ENCODE data around the gene VPS25.

The VPS25 gene

DNA sequence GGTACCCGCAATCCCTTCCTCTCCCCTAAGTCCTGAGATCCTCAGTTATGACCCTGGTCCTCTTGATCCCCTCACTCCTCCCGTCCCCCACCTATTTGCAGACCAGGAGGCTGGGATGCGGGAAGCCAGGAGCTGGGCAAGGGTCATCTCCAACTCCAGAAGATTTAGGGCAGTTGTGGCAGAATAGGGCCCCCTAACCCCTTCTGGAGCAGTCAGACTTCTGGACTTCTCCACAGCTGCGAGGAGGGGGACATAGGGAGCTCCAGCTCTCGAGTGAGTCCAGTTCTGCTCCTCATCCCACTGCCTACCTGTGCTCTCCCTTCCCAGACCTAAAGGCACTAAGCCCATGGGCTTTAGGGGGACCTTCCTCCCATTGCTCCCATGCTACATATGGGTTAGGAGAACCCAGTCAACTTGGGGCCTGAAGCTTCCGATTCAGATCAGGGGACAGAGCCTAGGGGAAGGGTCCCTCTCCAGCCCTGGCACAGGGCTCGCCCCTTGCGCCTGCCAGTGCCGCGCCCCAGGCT lies 8.5 kb downstream of the VPS25 start:
- Histone ChIP-seq H3K9ac (ENCODE audit: low read depth, low read length, poor library complexity) (no peak overlapping the region), H3K79me1 (ENCODE audit: low read depth, low read length) (no peaks in the 10 kb centered on the region), H2BK5ac (ENCODE audit: low read length) (no peak overlapping the region), H3K27me3 (ENCODE audit: control insufficient read depth in 3 of 3, insufficient read depth in 3 of 3, low read depth in 1 of 3, low read length in 3 of 3) (peaks cover 0 to 25% (median 8%) of the 10 kb centered on the region in 3 experiments), H4K8ac (ENCODE audit: low read depth, low read length) (no peak overlapping the region), H3K4me2 (ENCODE audit: insufficient read depth, low read length, poor library complexity, severe bottlenecking) (no peak overlapping the region), H3K9me3 (replicated peaks in 1 of 2; ENCODE audit: control insufficient read depth in 2 of 2, insufficient read depth in 1 of 2, low read depth in 1 of 2, low read length in 2 of 2) (no peaks in the 10 kb centered on the region), H3K4me3 (ENCODE audit: low read length in 2 of 2) (no peak overlapping the region), H2BK120ac (ENCODE audit: low read depth, low read length) (no peak overlapping the region), H3K36me3 (replicated peaks in 1 of 2; ENCODE audit: control insufficient read depth in 2 of 2, insufficient read depth in 2 of 2, low read length in 2 of 2) (peaks cover 11 to 33% of the 10 kb centered on the region in 2 donors), H3K23ac (ENCODE audit: low read depth, low read length, poor library complexity) (peak overlapping the region; percentile 65), H3K27ac (replicated peaks; ENCODE audit: low read length) (no peak overlapping the region), H3K4me1 (ENCODE audit: control insufficient read depth in 2 of 2, insufficient read depth in 1 of 2, low read depth in 1 of 2, low read length in 2 of 2) (peaks cover 0 to 9% of the 10 kb centered on the region in 2 donors), H3K4ac (ENCODE audit: low read length) (no peak overlapping the region), H2BK12ac (ENCODE audit: low read length) (peak overlapping the region; percentile 41), H3K18ac (ENCODE audit: low read length) (no peak overlapping the region), H4K91ac (ENCODE audit: low read depth, low read length, poor library complexity) (no peak overlapping the region), H2AK5ac (ENCODE audit: low read depth, low read length) (no peak overlapping the region), H3K14ac (ENCODE audit: low read length) (no peak overlapping the region), H2BK15ac (ENCODE audit: low read length) (no peak overlapping the region), H2AFZ (ENCODE audit: low read length) (no peak overlapping the region)
- DNase-seq (ENCODE audit: low spot score) = no peak
- no CpG with 5 or more reads among the region's 10 CpGs for WGBS, 2 donors (ENCODE audit: extremely low coverage in 2 of 2, insufficient read length in 2 of 2, insufficient replicate concordance in 1 of 2)

DNA sequence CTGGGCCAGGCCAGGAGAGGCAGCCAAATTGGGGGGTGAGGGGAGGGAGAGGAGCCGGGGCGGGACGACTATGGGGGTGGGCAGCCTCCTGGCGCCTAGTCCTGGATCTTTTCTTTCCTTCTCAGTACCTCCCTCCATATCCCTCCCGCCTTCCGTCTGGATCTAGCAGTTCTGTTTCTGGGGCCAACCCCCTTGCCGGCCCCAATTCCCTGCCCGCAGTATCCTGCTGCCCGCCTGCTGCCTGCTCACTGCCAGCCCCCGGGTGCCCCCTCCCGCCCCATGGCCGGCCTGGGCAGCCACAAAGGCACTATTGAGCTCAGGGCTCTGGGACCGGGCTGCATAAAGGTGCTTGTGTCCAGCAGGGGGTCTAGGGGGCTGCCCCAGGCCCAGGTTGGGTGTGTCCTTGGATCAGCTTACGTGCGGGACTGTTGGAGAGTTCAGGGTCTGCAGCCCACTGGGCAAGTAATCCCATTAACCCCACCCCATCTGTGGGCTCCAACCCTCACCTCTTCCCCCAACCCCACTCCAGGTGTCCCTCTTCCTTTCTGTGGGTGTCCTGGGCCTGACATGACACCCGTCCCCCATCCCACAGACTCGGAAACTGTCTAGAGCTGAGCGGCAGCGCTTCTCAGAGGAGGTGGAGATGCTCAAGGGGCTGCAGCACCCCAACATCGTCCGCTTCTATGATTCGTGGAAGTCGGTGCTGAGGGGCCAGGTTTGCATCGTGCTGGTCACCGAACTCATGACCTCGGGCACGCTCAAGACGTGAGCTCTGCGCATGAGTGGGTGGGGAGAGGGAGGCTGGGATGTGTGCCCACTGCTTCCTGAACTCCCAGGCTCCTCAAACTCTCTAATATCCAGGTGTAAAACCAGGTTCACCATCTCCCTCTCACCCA lies 9.2 kb downstream of the VPS25 start:
- Histone ChIP-seq H3K14ac (ENCODE audit: low read length) (no peak overlapping the region), H3K27me3 (ENCODE audit: control insufficient read depth in 3 of 3, insufficient read depth in 3 of 3, low read depth in 1 of 3, low read length in 3 of 3) (peaks cover 0 to 25% (median 8%) of the 10 kb centered on the region in 3 experiments), H3K4me2 (ENCODE audit: insufficient read depth, low read length, poor library complexity, severe bottlenecking) (no peak overlapping the region), H3K9ac (ENCODE audit: low read depth, low read length, poor library complexity) (peak overlapping the region; percentile 50), H3K36me3 (replicated peaks in 1 of 2; ENCODE audit: control insufficient read depth in 2 of 2, insufficient read depth in 2 of 2, low read length in 2 of 2) (peaks cover 11 to 27% of the 10 kb centered on the region in 2 donors), H2BK12ac (ENCODE audit: low read length) (no peak overlapping the region), H3K18ac (ENCODE audit: low read length) (no peak overlapping the region), H3K79me1 (ENCODE audit: low read depth, low read length) (no peaks in the 10 kb centered on the region), H2BK5ac (ENCODE audit: low read length) (no peak overlapping the region), H3K4ac (ENCODE audit: low read length) (peak overlapping the region; percentile 23), H3K27ac (replicated peaks; ENCODE audit: low read length) (no peak overlapping the region), H4K8ac (ENCODE audit: low read depth, low read length) (no peak overlapping the region), H2AK5ac (ENCODE audit: low read depth, low read length) (peak overlapping the region; percentile 52), H3K4me1 (ENCODE audit: control insufficient read depth in 2 of 2, insufficient read depth in 1 of 2, low read depth in 1 of 2, low read length in 2 of 2) (peaks cover 0 to 9% of the 10 kb centered on the region in 2 donors), H4K91ac (ENCODE audit: low read depth, low read length, poor library complexity) (peak overlapping the region; percentile 22), H3K23ac (ENCODE audit: low read depth, low read length, poor library complexity) (peak overlapping the region; percentile 65), H3K9me3 (replicated peaks in 1 of 2; ENCODE audit: control insufficient read depth in 2 of 2, insufficient read depth in 1 of 2, low read depth in 1 of 2, low read length in 2 of 2) (no peaks in the 10 kb centered on the region), H3K4me3 (ENCODE audit: low read length in 2 of 2) (no peak overlapping the region), H2AFZ (ENCODE audit: low read length) (no peak overlapping the region), H2BK120ac (ENCODE audit: low read depth, low read length) (no peak overlapping the region), H2BK15ac (ENCODE audit: low read length) (peak overlapping the region; percentile 33)
- no peak for DNase-seq (ENCODE audit: low spot score)
- no CpG with 5 or more reads among the region's 29 CpGs for WGBS, 2 donors (ENCODE audit: extremely low coverage in 2 of 2, insufficient read length in 2 of 2, insufficient replicate concordance in 1 of 2)

DNA sequence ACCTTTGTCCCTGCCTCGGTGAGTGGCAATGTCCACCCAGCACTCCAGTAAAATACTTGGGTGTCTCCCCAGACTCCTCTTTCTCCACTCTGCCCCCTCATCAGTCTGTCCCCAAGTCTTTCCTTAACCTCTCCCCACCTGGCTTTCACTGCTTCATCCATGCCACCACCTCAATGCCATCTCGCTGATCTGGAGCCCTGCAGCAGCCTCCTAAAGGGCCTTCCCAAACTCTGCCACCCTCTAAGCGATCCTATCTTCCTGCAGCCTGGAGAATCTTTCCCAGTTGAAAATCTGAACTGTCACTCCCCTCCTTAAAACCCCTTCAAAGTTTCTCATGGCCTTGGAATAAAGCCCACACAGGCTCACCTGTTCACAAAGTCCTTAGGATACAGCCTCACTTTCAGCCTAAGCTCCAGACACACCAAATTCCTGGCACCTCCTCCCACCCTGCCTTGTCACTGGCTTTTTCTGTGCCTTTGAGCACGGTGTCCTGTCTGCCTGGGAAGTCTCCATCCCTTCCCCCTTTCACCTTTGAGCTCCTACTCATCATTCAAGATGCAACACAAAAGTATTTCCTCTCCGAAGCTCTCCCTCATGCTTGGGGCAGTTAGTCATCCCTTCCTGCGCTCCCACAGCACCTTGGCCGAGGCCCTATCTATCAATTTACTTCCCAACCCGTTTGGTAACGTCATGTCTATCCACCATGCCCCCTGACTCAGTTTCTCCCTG lies 10.0 kb downstream of the VPS25 start:
- Histone ChIP-seq H3K27me3 (ENCODE audit: control insufficient read depth in 3 of 3, insufficient read depth in 3 of 3, low read depth in 1 of 3, low read length in 3 of 3) (peaks cover 0 to 25% (median 8%) of the 10 kb centered on the region in 3 experiments), H3K14ac (ENCODE audit: low read length) (no peak overlapping the region), H2BK12ac (ENCODE audit: low read length) (no peak overlapping the region), H2AFZ (ENCODE audit: low read length) (no peak overlapping the region), H3K18ac (ENCODE audit: low read length) (no peak overlapping the region), H4K91ac (ENCODE audit: low read depth, low read length, poor library complexity) (peak overlapping the region; percentile 22), H3K9ac (ENCODE audit: low read depth, low read length, poor library complexity) (no peak overlapping the region), H2BK5ac (ENCODE audit: low read length) (no peak overlapping the region), H3K9me3 (replicated peaks in 1 of 2; ENCODE audit: control insufficient read depth in 2 of 2, insufficient read depth in 1 of 2, low read depth in 1 of 2, low read length in 2 of 2) (no peaks in the 10 kb centered on the region), H3K79me1 (ENCODE audit: low read depth, low read length) (no peaks in the 10 kb centered on the region), H3K4me3 (ENCODE audit: low read length in 2 of 2) (no peak overlapping the region), H2BK120ac (ENCODE audit: low read depth, low read length) (no peak overlapping the region), H4K8ac (ENCODE audit: low read depth, low read length) (peak overlapping the region; percentile 30), H2BK15ac (ENCODE audit: low read length) (peak overlapping the region; percentile 33), H3K4me1 (ENCODE audit: control insufficient read depth in 2 of 2, insufficient read depth in 1 of 2, low read depth in 1 of 2, low read length in 2 of 2) (peaks cover 0 to 9% of the 10 kb centered on the region in 2 donors), H2AK5ac (ENCODE audit: low read depth, low read length) (no peak overlapping the region), H3K27ac (replicated peaks; ENCODE audit: low read length) (no peak overlapping the region), H3K4ac (ENCODE audit: low read length) (no peak overlapping the region), H3K4me2 (ENCODE audit: insufficient read depth, low read length, poor library complexity, severe bottlenecking) (no peak overlapping the region), H3K23ac (ENCODE audit: low read depth, low read length, poor library complexity) (no peak overlapping the region), H3K36me3 (replicated peaks in 1 of 2; ENCODE audit: control insufficient read depth in 2 of 2, insufficient read depth in 2 of 2, low read length in 2 of 2) (peaks cover 6 to 20% of the 10 kb centered on the region in 2 donors)
- no CpG with 5 or more reads among the region's 9 CpGs for WGBS, 2 donors (ENCODE audit: extremely low coverage in 2 of 2, insufficient read length in 2 of 2, insufficient replicate concordance in 1 of 2)
- no peak for DNase-seq (ENCODE audit: low spot score)

DNA sequence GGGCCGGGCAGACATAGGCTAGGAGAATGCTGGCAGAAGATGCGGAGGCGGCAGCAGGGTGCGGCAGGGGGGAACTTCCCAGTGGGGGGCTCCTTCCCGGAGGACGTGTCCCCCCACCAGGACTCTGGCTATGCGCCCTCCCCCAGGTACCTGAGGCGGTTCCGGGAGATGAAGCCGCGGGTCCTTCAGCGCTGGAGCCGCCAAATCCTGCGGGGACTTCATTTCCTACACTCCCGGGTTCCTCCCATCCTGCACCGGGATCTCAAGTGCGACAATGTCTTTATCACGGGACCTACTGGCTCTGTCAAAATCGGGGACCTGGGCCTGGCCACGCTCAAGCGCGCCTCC lies 10.5 kb downstream of the VPS25 start:
- Histone ChIP-seq H3K14ac (ENCODE audit: low read length) (no peak overlapping the region), H2AK5ac (ENCODE audit: low read depth, low read length) (no peak overlapping the region), H2BK120ac (ENCODE audit: low read depth, low read length) (no peak overlapping the region), H4K91ac (ENCODE audit: low read depth, low read length, poor library complexity) (no peak overlapping the region), H3K4me2 (ENCODE audit: insufficient read depth, low read length, poor library complexity, severe bottlenecking) (no peak overlapping the region), H3K4ac (ENCODE audit: low read length) (no peak overlapping the region), H3K27ac (replicated peaks; ENCODE audit: low read length) (no peak overlapping the region), H2BK12ac (ENCODE audit: low read length) (no peak overlapping the region), H4K8ac (ENCODE audit: low read depth, low read length) (no peak overlapping the region), H2BK5ac (ENCODE audit: low read length) (no peak overlapping the region), H3K23ac (ENCODE audit: low read depth, low read length, poor library complexity) (no peak overlapping the region), H3K4me3 (ENCODE audit: low read length in 2 of 2) (no peak overlapping the region), H3K9me3 (replicated peaks in 1 of 2; ENCODE audit: control insufficient read depth in 2 of 2, insufficient read depth in 1 of 2, low read depth in 1 of 2, low read length in 2 of 2) (no peaks in the 10 kb centered on the region), H3K36me3 (replicated peaks in 1 of 2; ENCODE audit: control insufficient read depth in 2 of 2, insufficient read depth in 2 of 2, low read length in 2 of 2) (peaks cover 6 to 14% of the 10 kb centered on the region in 2 donors), H2BK15ac (ENCODE audit: low read length) (no peak overlapping the region), H2AFZ (ENCODE audit: low read length) (no peak overlapping the region), H3K9ac (ENCODE audit: low read depth, low read length, poor library complexity) (no peak overlapping the region), H3K18ac (ENCODE audit: low read length) (no peak overlapping the region), H3K79me1 (ENCODE audit: low read depth, low read length) (no peaks in the 10 kb centered on the region), H3K27me3 (ENCODE audit: control insufficient read depth in 3 of 3, insufficient read depth in 3 of 3, low read depth in 1 of 3, low read length in 3 of 3) (peaks cover 0 to 25% (median 8%) of the 10 kb centered on the region in 3 experiments), H3K4me1 (ENCODE audit: control insufficient read depth in 2 of 2, insufficient read depth in 1 of 2, low read depth in 1 of 2, low read length in 2 of 2) (peaks cover 0 to 9% of the 10 kb centered on the region in 2 donors)
- DNase-seq (ENCODE audit: low spot score) = no peak
- WGBS, 2 donors (ENCODE audit: extremely low coverage in 2 of 2, insufficient read length in 2 of 2, insufficient replicate concordance in 1 of 2) = no CpG with 5 or more reads among the region's 22 CpGs
